Thoracic aorta (tissue), 2 donors: ENCODE measurements around the gene SH3RF1. TPM values are rescaled to one million over a fixed set of nuclear protein-coding genes. Genes with fewer than 3 reads are reported as not detected.

ENCODE experiments used
- ATAC-seq: fragments of 150-250 bp; one replicate; pipeline ENCODE4 v1.8.0; 2017; ENCODE audit warnings: low read depth; ENCODE audit not compliant: insufficient number of reproducible peaks, low FRiP score
- DNase-seq: peaks from one replicate; pipeline ENCODE4 v3.0.0-alpha.2; 2020; ENCODE audit warnings: low spot score
- H3K27ac ChIP-seq, 2 donors: fragments of 200-600 bp; sonication (generic); 1 replicate in 1 of 2; 2 replicates in 1 of 2; pipeline ENCODE4 v1.5.1; 2016; ENCODE audit warnings: mild to moderate bottlenecking in 2 of 2, moderate library complexity in 2 of 2
- H3K27me3 ChIP-seq: fragments of 200-600 bp; sonication (generic); replicated peaks from 2 replicates; pipeline ENCODE4 v1.6.0; 2016; ENCODE audit warnings: mild to moderate bottlenecking; ENCODE audit not compliant: insufficient read depth
- H3K36me3 ChIP-seq: fragments of 200-600 bp; sonication (generic); one replicate; pipeline ENCODE4 v1.5.1; 2016
- H3K4me1 ChIP-seq, 2 donors: fragments of 200-600 bp; sonication (generic); 1 replicate in 1 of 2; 2 replicates in 1 of 2; pipeline versions ENCODE4 v1.5.1 to v1.6.0; 2016; ENCODE audit warnings: low read depth in 2 of 2, mild to moderate bottlenecking in 1 of 2; ENCODE audit not compliant: control insufficient read depth in 1 of 2
- H3K4me3 ChIP-seq: fragments of 200-600 bp; sonication (generic); 2 replicates; pipeline ENCODE4 v1.5.1; 2016; ENCODE audit warnings: mild to moderate bottlenecking
- H3K9me3 ChIP-seq: fragments of 200-600 bp; sonication (generic); 2 replicates; pipeline ENCODE4 v1.5.1; 2016
- total RNA-seq, 2 donors: library from RNA; depleted of rRNA; stranded (reverse); fragments of >200 nt; gene quantifications; one replicate each; pipeline versions ENCODE4 v1.1.0 to v1.2.3, GENCODE V29; 2016
- TF ChIP-seq, protein P1 (sequence below): fragments of 200-600 bp; sonication (generic); IDR thresholded peaks from one replicate; pipeline ENCODE4 v1.5.1; 2019; ENCODE audit warnings: antibody characterized with exemption

Gene SH3RF1
- total RNA-seq, 2 donors from 2014 or later, result 21.9 to 24.6 TPM

DNA sequence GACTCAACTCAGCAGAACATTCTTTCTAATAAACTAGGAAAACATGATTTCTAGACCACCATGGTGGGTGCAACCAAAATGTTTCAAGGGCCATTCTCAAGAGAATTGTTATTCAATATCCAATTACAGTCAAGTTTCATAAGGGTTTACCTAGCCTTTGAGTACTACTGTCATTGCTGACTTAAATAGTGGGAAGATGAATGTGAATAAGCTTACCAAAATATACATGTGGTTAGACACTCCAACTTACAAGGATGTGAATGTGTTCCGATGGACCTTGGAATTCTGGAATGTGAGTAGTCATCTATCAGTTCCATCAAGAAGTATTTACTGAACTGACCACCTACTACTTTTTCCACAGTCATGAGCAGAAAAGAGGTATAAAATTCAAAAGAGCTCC is 16.9 kb downstream of the SH3RF1 start:
- H3K4me1 ChIP-seq, result peaks cover 53 to 93% of the 10 kb centered on the region in 2 donors
- no peak for ATAC-seq
- H3K27me3 ChIP-seq, result no peaks in the 10 kb centered on the region
- H3K9me3 ChIP-seq, result no peaks in the 10 kb centered on the region
- H3K27ac ChIP-seq, result peak overlapping the region in 1 of 2 donors; percentile 30
- no peaks in the 10 kb centered on the region for H3K36me3 ChIP-seq
- TF ChIP-seq, protein P1, sequence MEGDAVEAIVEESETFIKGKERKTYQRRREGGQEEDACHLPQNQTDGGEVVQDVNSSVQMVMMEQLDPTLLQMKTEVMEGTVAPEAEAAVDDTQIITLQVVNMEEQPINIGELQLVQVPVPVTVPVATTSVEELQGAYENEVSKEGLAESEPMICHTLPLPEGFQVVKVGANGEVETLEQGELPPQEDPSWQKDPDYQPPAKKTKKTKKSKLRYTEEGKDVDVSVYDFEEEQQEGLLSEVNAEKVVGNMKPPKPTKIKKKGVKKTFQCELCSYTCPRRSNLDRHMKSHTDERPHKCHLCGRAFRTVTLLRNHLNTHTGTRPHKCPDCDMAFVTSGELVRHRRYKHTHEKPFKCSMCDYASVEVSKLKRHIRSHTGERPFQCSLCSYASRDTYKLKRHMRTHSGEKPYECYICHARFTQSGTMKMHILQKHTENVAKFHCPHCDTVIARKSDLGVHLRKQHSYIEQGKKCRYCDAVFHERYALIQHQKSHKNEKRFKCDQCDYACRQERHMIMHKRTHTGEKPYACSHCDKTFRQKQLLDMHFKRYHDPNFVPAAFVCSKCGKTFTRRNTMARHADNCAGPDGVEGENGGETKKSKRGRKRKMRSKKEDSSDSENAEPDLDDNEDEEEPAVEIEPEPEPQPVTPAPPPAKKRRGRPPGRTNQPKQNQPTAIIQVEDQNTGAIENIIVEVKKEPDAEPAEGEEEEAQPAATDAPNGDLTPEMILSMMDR, result no peak
- no peak for DNase-seq
- H3K4me3 ChIP-seq, result no peak overlapping the region

DNA sequence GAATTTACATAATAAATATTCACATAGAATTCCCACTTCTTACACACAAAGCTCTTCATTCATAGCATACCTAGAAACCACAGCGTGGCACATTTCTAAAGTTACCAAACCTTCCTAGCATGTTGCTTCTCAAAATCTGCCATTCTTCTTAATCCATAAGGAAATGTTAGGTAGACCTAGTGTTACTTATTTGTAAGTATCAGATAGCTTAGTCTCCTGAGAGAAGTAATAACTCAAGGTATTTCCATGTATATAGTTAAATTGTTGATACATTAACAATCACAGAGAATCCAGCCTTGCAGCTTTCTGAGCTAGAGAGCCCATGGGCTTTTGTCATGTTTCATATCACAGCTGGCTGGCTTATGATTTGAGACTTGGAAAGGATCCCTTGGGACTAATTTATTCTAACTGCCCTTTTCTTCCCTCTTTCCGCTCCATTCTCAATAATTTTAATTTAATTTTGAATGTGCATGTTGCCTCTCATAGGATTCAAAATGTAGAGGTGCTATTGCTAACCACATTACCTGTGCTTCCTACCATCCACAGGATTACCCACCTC is 17.6 kb downstream of the SH3RF1 start:
- no peak overlapping the region for H3K27ac ChIP-seq
- H3K36me3 ChIP-seq, result no peaks in the 10 kb centered on the region
- TF ChIP-seq, protein P1, result no peak
- H3K9me3 ChIP-seq, result no peaks in the 10 kb centered on the region
- DNase-seq (no peak), ATAC-seq (no peak)
- peaks cover 53 to 88% of the 10 kb centered on the region in 2 donors for H3K4me1 ChIP-seq
- no peaks in the 10 kb centered on the region for H3K27me3 ChIP-seq
- no peak overlapping the region for H3K4me3 ChIP-seq

DNA sequence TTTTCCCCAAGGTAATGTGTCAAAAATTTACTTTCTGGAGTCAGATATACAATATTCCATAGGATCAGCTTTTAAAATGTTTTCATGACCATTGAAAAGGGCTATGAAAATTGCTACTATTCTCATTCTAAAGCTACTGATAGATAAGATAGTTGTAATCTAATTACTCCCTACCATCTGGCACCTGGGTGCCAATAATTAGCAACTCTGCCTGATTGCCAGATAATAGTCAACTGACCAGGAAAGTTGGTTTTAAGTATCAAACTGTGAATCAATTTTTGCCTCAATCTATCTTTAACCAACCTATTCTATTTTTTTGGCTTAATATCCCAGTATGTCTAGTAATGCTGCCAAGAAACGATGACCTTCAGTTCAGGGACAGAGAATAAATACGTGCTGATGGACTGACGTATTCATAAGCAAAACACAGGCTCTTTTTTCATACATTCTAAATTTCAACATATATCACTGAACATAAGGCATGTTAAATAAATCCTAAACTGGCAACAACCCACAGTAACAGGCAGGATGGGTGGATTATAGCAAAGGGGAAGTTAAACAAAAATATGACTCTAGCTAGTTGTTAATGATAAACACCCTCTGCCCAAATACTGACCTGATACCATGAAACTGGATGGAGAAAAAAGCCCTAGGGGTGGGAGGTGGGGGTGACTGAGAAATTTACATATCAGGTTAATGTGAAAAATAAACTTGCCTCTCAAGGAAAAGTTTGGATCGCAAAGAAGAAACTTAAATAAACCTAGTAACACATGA is 18.2 kb downstream of the SH3RF1 start:
- no peaks in the 10 kb centered on the region for H3K27me3 ChIP-seq
- no peaks in the 10 kb centered on the region for H3K9me3 ChIP-seq
- ATAC-seq (no peak), DNase-seq (no peak)
- H3K4me3 ChIP-seq, result no peak overlapping the region
- TF ChIP-seq, protein P1, result no peak
- H3K27ac ChIP-seq, result no peak overlapping the region
- peaks cover 49 to 82% of the 10 kb centered on the region in 2 donors for H3K4me1 ChIP-seq
- H3K36me3 ChIP-seq, result no peaks in the 10 kb centered on the region

DNA sequence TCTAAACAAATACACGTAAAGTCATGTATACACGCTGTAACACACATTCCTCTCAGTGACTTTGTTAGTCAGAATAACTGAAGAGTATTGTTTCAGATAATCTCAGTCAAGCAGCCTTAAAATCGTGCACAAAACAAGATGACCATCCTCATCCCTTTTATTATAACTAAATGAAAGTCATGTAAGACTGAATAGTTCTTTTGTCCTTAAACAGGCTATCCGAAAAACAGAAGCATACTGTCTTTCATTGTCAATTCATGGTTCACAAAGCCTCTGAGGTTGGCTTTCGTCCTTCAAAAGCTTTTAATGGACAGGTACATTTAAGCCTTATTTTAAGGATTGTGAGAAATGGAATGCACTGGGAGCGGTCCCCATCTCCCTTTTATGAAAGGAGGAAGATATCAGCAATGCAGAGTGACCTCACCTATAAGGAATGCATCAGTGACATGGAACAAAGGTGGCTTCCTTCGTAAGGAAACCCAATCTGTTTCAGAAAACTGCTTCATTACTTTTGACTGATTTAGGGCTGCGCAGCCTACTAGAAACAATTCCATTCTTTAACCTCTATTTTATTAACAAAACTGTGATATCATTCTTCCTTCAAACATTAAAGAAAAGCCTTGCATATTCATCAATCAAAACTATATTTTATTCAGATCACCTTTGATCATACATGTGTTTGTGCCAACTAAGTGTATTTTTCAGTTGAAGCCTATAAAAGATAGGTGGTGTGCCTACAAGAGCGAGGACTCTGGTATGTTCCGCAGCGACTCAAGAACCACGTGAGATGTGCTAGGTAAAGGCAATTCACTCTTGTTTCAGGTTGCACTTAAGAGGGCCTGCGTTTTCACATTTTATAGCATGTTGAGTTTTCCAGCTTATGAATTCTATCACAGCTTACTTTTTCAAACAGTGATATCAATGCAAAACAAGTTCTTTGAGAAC is 19.2 kb downstream of the SH3RF1 start:
- TF ChIP-seq, protein P1, result no peak
- ATAC-seq (no peak), DNase-seq (no peak)
- H3K4me1 ChIP-seq, result peaks cover 42 to 72% of the 10 kb centered on the region in 2 donors
- no peaks in the 10 kb centered on the region for H3K9me3 ChIP-seq
- no peaks in the 10 kb centered on the region for H3K36me3 ChIP-seq
- no peak overlapping the region for H3K27ac ChIP-seq
- no peaks in the 10 kb centered on the region for H3K27me3 ChIP-seq
- no peak overlapping the region for H3K4me3 ChIP-seq

DNA sequence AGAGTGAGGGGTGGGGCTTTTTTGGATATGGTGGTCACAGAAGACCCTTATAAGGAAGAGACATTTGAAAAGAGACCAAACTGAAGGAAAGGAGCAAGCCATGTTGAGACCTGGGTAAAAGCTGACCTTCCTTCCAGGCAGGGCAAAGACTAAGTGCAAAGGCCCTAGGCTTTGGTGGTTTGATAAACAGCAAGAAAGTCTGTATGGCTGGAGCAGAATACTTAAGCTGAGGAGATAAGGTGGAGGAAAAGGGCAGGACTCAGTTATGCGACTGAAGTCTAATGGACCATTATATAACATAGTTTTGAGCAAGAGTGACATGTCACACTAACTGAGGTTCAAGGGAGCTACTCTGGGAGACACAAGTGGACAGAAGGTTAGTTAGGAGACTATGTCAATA is 20.0 kb downstream of the SH3RF1 start:
- no peaks in the 10 kb centered on the region for H3K36me3 ChIP-seq
- H3K9me3 ChIP-seq, result no peaks in the 10 kb centered on the region
- ATAC-seq (no peak), DNase-seq (no peak)
- no peaks in the 10 kb centered on the region for H3K27me3 ChIP-seq
- TF ChIP-seq, protein P1, result no peak
- H3K4me3 ChIP-seq, result no peak overlapping the region
- H3K4me1 ChIP-seq, result peaks cover 37 to 69% of the 10 kb centered on the region in 2 donors
- no peak overlapping the region for H3K27ac ChIP-seq
